Peyer's patch (tissue), 4 donors: ENCODE data around the gene GFAP. TPM values are rescaled to one million over a fixed set of nuclear protein-coding genes. Genes with fewer than 3 reads are reported as not detected.
A peak's percentile ranks its signal among the peaks of the same experiment; 100 is the strongest.

ENCODE experiments used
- DNase-seq, 3 donors: peaks; one replicate each; pipeline ENCODE4 v3.0.0-alpha.2; 2017 to 2019
- H3K27ac ChIP-seq, 4 donors: fragments of 200-600 bp; sonication (generic); one replicate each; pipeline ENCODE4 v1.5.1; 2016 to 2019
- H3K27me3 ChIP-seq, 2 donors: fragments of 200-600 bp; sonication (generic); one replicate each; pipeline ENCODE4 v1.5.1; 2019
- H3K36me3 ChIP-seq, 3 donors: fragments of 200-600 bp; sonication (generic); one replicate each; pipeline ENCODE4 v1.5.1; 2016 to 2019
- H3K4me1 ChIP-seq, 4 donors: fragments of 200-600 bp; sonication (generic); one replicate each; pipeline ENCODE4 v1.5.1; 2016 to 2019
- H3K4me3 ChIP-seq, 4 donors: fragments of 200-600 bp; sonication (generic); 1 replicate in 3 of 4; 2 replicates in 1 of 4; pipeline ENCODE4 v1.5.1; 2016 to 2019; ENCODE audit warnings: mild to moderate bottlenecking in 1 of 4
- H3K9me3 ChIP-seq, 4 donors: fragments of 200-600 bp; sonication (generic); one replicate each; pipeline ENCODE4 v1.5.1; 2016 to 2019; ENCODE audit warnings: mild to moderate bottlenecking in 1 of 4
- CTCF ChIP-seq, 6 experiments: fragments of 450-650 bp in 4 of 6; fragments of 200-600 bp in 2 of 6; sonication (generic) in 1 of 6; IDR thresholded peaks; one replicate each; pipeline ENCODE4 v1.5.1; 2017 to 2019; ENCODE audit warnings: antibody characterized with exemption in 6 of 6, mild to moderate bottlenecking in 3 of 6, moderate library complexity in 1 of 6
- POLR2A ChIP-seq, 2 donors: fragments of 450-650 bp; IDR thresholded peaks; one replicate each; pipeline ENCODE4 v1.5.1; 2017; ENCODE audit warnings: antibody characterized with exemption in 2 of 2, mild to moderate bottlenecking in 2 of 2, moderate library complexity in 2 of 2
- total RNA-seq, 4 donors: library from RNA; depleted of rRNA; stranded (reverse); fragments of >200 nt; gene quantifications; one replicate each; pipeline ENCODE4 v1.1.0, GENCODE V29; 2016

Gene GFAP
- total RNA-seq, 4 donors from 2014 or later = not detected

DNA sequence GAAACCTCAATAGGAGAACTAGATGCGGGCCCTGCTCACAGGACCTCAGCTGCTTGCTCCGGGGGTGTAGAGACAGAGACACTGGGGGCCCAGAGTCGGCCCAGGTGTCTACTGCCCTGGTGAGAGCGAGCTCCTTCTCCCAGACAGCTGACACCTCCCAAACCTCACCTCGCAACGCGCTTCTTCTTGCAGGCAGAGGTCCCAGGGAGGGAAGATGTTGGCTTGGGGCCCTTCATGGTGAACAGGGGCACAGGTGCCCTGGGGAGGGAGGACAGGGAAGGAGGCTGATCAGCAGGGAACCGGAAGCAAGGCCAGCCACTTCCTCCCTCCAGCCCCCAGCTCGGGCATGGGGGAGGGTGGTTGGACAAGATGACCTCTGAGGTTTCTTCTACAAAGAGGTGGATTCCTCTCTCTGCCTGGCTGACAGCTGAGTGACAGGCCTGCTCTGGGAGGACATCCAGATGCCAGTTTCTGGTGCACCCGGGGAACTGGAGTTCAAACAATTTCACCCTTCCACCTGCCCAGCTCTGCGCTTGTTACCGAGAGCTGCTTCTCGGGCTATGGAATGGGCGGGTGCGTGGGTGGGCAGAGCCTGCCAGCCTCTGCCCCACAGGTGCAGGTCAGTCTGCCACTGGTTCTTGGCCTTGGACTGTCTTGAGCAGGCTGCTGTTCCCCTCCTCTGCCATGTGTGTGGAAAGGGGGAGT lies 11.7 kb upstream of the GFAP start:
- TF ChIP-seq CTCF (IDR thresholded peaks at IDR 0.05) (no peak), POLR2A (IDR thresholded peaks at IDR 0.05) (no peak)
- Histone ChIP-seq H3K9me3 (no peaks in the 10 kb centered on the region), H3K27me3 (no peaks in the 10 kb centered on the region), H3K36me3 (no peaks in the 10 kb centered on the region), H3K4me3 (no peak overlapping the region), H3K4me1 (no peaks in the 10 kb centered on the region), H3K27ac (no peak overlapping the region)
- DNase-seq = peak in 1 of 3 donors; percentile 11

GRCh38 chr17:44925731-44926697 lies 10.7 kb upstream of the GFAP start:
- H3K27ac ChIP-seq = no peak overlapping the region
- no peaks in the 10 kb centered on the region for H3K27me3 ChIP-seq
- peak in 1 of 3 donors; percentile 41 for DNase-seq
- H3K9me3 ChIP-seq = no peaks in the 10 kb centered on the region
- H3K4me1 ChIP-seq = no peaks in the 10 kb centered on the region
- no peaks in the 10 kb centered on the region for H3K36me3 ChIP-seq
- TF ChIP-seq POLR2A (IDR thresholded peaks at IDR 0.05) (no peak), CTCF (IDR thresholded peaks at IDR 0.05) (no peak)
- H3K4me3 ChIP-seq = no peak overlapping the region

GRCh38 chr17:44924107-44924544 lies 8.8 kb upstream of the GFAP start:
- no peak for TF ChIP-seq CTCF (IDR thresholded peaks at IDR 0.05)
- no peak for TF ChIP-seq POLR2A (IDR thresholded peaks at IDR 0.05)
- H3K9me3 ChIP-seq = no peaks in the 10 kb centered on the region
- no peaks in the 10 kb centered on the region for H3K27me3 ChIP-seq
- H3K27ac ChIP-seq = no peak overlapping the region
- no peaks in the 10 kb centered on the region for H3K4me1 ChIP-seq
- peak in 2 of 3 donors; percentile 0 to 23 for DNase-seq
- no peak overlapping the region for H3K4me3 ChIP-seq
- no peaks in the 10 kb centered on the region for H3K36me3 ChIP-seq

DNA sequence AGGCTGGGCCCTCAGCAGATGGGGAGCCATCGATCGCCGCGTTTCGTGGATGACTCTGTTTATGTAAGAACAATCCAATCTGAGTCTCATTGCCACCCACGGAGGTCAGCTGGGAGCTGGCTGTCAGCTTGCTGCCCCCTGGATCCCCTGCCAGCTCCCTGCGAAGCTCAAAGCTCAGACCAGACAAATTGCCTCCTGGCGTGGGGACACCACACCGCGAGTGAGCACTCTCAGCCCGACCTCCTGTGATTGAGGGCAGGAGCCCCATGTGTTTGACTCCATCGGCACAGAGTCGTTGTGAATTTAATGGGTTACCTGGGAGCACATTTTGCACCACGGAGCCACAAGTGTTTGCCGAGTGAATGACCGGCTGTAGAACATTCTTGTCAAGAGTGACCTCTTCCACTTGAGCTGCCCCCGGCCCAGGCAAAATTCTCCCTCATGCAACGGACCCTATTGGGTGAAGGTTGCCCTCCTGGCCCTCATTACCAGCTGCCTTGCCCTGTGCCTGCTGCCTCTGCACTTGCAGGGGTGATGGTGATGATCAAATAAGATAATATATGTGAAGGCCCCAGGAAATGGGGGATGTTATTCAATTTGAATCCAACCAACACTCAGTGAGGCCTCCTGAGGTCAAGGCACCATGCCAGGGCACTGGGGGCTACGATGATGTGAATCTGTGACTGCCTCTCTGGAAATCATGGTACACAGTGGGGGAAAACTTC lies 7.6 kb upstream of the GFAP start:
- Histone ChIP-seq H3K27ac (no peak overlapping the region), H3K27me3 (no peaks in the 10 kb centered on the region), H3K36me3 (no peaks in the 10 kb centered on the region), H3K4me1 (no peaks in the 10 kb centered on the region), H3K9me3 (no peaks in the 10 kb centered on the region), H3K4me3 (no peak overlapping the region)
- no peak for TF ChIP-seq POLR2A (IDR thresholded peaks at IDR 0.05)
- TF ChIP-seq CTCF (IDR thresholded peaks at IDR 0.05) = no peak
- peak in 2 of 3 donors; percentile 35 to 37 for DNase-seq

GRCh38 chr17:44922136-44922535 lies 6.8 kb upstream of the GFAP start:
- peak in 2 of 3 donors; percentile 22 to 34 for DNase-seq
- Histone ChIP-seq H3K27me3 (no peaks in the 10 kb centered on the region), H3K4me1 (no peaks in the 10 kb centered on the region), H3K36me3 (no peaks in the 10 kb centered on the region), H3K27ac (no peak overlapping the region), H3K4me3 (no peak overlapping the region), H3K9me3 (no peaks in the 10 kb centered on the region)
- no peak for TF ChIP-seq CTCF (IDR thresholded peaks at IDR 0.05)
